NK-92 (cell line): Measurements from ENCODE around the gene TBC1D14.
A peak's percentile ranks its signal among the peaks of the same experiment; 100 is the strongest.
"Not testable (repeated sequence)": the region's sequence is repeated elsewhere in the genome, so short reads cannot be mapped to it uniquely, and the experiment has no call there.

Experiments
- DNase-seq: peaks from one replicate; lab custom pipeline; 2025; ENCODE audit not compliant: unreplicated experiment; lab: John Stamatoyannopoulos, UW

Gene TBC1D14

GRCh38 chr4:6967846-6968340 lies 58.3 kb downstream of the TBC1D14 start:
- DNase-seq = no peak

- no peak for DNase-seq
Observed at GRCh38 chr4:6968496-6968895, 58.9 kb downstream of the TBC1D14 start.

- no peak for DNase-seq
Observed at GRCh38 chr4:6969826-6970800, 60.5 kb downstream of the TBC1D14 start.

DNA sequence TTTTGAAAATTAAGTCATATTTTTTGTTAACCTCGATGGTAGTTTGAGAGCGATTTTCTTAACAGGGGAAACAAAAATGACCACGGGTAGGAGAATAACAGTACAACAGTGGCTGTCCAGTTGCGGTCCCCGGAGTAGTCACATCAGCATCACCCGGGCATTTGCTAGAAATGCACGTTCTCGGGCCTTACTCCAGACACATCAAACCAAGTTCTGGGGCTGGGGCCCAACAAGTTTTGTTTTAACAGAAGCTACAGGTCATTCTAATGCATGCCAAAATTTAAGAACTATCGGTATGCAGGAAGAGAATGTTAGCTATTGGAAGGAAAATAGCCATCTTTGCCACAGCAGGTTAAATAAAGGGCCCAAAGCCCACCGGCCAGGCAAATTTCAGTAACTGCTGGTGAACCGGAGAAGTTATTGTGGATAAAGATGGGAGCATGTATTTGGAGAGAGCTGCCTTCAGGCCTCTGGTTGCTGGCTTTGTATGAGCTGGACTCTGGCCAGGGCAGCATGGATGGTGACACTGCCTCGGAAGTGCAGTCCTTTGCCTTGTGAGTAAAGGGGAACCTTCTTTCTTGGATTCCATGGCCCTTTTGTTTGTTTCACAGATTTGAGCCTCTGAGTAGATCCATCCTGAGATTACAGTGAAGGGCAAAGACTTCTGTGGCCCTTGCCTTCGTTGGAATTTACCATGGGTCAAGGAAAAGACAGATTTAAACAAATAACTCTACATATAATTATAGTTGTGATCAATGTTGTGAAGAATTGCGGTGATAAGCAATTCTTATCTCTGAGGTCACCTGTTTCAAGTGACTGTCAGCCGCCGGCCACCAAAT lies 62.1 kb downstream of the TBC1D14 start:
- DNase-seq = no peak

GRCh38 chr4:6972375-6972650 lies 62.7 kb downstream of the TBC1D14 start:
- DNase-seq = no peak

GRCh38 chr4:6972911-6973310 lies 63.3 kb downstream of the TBC1D14 start:
- DNase-seq = no peak

DNA sequence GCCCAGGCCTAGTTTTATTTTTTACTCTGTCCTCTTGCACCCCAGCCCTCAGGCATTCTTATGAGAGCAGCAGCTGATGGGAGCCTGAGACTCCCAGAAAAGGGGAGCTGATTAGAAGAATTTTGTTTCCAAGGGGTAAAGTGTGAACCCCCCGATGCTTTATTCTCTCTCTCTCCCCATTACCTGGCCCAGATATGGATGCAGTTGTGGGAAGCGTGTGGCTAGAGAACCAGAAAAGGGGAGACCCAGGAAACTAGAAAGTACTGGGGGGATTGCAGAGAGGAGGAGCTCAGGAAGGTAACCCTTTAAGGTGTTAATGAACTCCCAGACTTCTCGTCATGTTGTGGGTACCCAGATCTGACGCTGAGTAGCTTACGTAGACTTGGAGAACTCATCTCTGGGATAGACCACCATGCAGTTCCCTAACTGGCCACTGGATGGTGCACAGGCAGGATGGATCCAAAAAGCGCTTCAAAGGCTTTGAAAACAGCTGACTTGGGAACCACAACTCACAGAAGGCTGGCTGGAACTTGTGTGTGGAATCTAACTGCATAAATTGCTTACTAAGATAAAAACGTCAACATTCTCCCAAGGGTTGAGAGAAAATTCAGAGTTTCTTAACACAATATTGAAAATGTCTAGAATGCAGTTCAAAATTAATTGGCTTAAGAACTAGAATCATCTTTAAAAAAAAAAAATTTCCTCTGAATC lies 64.7 kb downstream of the TBC1D14 start:
- no peak for DNase-seq

DNA sequence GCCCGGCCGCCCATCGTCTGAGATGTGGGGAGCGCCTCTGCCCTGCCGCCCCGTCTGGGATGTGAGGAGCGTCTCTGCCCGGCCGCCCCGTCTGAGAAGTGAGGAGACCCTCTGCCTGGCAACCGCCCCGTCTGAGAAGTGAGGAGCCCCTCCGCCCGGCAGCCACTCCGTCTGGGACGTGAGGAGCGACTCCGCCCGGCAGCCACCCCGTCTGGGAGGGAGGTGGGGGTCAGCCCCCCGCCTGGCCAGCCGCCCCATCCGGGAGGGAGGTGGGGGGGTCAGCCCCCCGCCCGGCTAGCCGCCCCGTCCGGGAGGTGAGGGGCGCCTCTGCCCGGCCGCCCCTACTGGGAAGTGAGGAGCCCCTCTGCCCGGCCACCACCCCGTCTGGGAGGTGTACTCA lies 68.2 kb downstream of the TBC1D14 start:
- not testable (repeated sequence) for DNase-seq

DNA sequence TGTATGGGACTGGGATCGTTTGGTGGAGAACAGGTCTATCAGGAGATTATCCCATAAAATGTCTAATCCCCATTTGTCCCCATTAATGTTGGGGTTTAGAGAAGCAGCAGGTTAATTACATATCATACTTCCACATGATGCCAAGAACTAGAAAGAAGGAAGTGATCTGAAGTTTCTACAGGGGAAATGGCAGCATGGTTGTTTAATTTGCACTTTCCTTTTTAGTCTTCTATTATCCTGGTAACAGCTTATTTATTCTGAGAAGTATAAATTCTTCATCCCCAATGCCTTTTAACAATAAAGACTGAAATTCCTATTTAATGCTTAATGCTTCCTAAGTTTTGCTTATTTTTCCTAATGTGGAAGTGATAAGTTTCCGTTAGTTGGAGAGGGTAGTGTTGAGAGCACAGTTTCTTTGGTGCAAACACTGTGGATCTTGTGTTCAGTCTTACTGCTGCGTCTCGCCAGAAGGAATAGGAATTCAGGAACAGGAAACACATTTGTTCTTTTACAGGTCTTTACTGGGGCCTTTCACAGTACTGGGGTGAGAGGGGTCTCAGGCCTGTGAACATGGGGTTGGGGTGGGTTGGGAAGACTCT lies 74.0 kb downstream of the TBC1D14 start:
- no peak for DNase-seq

DNA sequence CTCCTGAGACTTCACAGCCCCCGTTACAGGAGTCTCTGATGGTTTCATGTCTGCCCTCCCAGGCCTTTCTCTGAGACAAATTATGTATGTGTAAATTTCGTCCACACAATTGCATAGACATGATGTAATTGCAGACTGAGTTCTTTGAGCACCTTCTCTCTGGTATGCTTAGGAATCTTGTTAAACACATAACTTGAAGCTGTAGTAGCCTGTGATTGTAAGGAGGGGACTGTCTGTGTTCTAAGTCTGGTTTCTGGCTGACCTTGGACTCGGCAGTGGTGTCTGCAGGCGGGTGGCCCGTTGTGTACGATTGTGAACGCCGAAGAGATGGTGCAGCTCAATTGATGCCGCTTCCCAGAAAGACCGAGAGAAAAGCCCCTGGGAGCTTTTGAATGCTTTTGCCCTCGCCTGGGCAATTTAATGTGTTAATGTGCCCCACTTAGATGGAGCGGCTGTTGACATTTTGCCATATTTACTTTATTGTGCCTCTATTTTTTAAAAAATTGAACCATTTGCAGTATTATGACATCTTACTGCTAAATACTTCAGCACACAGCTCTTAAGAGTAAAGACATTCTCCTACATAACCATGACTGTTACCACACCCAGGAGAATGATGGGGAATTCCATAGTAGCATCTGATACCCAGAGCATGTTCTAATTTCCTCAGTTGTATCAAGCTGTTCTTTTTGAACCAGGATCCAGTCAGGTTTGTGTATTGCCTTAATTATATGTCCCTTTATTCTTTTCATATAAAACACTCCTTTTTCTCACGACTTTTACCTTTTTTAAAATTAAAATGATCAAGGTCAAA lies 75.2 kb downstream of the TBC1D14 start:
- no peak for DNase-seq

DNA sequence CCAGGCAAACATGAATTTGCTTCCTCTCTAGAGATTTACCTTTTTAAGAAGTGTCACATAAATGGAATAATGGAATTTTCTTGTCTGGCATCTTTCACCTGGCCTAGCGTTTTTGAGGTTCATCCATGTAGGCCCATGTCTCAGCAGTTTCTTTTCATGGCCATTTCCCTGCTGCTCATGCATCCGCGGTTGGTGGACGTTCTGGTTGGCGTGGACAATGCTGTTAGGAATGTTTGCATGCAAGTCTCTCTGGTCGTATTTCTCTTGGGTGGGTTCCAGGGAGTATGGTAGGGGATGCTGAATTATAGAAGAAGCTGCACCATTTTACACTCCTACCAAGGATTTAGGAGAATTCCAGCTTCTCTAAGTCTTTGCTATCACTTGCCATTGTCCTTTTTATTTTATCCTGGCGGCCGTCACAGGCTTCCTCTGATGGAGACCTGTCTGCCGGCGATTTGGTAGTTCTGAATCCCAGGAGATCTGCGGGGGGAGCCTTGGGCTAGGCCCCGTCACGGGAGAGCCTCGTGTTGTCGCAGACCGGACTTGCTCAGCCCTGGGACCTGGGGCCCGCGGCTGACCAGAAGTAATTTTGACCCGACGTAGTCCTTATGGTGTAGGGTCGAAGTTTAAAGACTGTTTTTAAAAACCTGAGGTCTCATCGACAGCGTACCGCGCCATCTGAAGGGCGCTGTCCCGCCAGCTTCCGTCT lies 76.6 kb downstream of the TBC1D14 start:
- DNase-seq = no peak

DNA sequence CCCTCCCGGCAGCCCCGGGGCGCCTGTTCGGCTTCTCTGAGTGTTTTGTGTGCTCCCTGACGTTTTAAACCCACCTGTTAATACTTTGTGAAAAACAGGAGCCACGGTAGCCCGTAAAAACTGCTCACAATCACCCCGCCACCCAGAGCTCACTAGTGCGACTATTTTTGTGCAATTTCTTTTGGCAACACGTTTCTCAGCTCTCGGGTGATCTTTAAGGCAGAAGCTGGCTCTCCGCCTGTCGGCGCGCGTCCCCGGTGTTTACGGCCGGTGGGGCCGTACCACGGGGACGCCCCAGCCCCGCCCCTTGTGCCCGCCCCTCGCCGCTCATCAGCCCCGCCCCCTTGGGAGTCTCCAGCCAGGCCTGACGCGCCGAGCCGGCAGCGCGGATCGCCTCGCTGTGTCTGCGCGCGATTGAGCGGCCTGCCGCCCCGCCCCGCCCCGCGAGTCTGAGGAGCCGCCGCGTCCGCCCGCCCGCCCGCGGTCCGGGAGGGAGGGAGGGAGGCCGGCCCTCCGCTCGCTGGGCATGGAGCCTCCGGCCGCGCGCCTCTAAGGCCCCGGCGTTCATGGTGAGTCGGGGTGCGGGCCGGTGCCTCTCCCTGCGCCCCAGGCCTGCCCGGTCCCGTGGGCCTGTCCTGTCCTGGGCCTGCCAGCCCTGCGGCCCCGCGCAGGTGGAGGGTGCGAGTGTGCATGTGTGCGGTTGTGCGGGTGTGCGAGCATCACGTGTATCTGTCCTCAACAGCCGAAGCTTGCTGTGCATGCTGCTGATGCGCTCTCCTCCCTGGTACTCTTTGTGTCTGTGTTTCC lies 77.4 kb downstream of the TBC1D14 start:
- DNase-seq = peak; percentile 56

GRCh38 chr4:6987588-6987961 lies 77.9 kb downstream of the TBC1D14 start:
- no peak for DNase-seq

DNA sequence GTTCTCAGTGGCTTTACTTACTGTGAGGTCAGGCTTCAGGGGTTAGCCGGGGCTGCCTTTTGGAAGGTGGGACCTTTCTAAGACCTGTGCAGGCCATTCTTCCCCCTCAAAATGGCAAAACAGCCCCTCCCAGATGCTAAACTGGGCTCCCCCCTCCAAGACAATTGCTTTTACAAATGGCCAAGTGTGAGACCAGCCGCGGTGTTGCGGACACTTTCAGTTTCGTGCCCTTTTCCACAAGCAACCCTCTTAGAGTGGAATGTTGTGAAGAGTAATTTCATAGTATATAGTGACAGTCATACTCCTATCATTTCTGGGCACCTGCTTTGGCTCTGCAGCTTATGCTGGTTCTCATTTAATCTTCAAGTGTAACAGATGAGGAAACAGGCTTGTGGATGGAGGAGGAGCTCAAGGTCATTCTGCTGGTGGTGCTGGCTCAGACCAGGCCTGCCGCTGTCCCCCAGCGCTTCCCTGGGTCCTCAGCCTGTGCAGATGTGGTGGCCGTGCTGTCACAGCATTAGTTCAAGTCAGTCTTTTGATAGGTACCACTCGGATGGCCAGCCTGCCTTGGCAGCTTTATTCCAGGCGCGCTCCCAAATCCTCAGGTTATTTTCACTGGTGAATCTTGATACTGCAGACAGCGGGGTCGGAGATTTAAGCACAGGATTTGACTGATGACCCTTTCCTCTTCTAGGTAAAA lies 78.5 kb downstream of the TBC1D14 start:
- no peak for DNase-seq

DNA sequence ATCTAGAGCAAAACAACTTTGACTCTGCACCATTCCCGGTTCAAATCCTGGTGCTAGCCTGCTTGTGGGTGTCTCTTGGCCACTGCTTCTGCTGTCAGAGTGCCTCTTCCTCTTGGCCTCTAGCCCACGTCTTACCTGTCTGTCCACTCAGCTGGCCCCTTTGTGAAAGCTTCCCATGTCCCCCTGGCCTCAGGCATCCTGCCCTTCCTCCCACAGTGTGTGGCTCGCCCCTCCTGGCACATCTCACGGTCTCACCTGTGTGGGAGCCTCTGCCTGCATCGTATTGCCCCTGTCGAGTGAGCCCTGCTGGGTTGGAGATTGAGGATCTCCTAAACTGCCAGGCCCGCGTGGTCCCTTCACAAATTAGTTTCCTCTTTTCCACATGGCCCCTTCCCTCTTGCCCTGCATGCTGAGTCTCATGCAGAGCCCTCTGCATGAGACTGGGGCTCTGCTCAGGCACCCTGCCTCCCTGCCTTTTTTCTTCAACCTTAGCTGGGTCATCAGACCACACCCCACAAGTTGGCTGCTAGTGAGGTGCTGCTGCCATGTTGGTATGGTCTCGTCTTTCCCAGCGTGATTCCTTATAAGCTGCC lies 79.8 kb downstream of the TBC1D14 start:
- DNase-seq = no peak

GRCh38 chr4:6990661-6991060 lies 81.0 kb downstream of the TBC1D14 start:
- DNase-seq = no peak

DNA sequence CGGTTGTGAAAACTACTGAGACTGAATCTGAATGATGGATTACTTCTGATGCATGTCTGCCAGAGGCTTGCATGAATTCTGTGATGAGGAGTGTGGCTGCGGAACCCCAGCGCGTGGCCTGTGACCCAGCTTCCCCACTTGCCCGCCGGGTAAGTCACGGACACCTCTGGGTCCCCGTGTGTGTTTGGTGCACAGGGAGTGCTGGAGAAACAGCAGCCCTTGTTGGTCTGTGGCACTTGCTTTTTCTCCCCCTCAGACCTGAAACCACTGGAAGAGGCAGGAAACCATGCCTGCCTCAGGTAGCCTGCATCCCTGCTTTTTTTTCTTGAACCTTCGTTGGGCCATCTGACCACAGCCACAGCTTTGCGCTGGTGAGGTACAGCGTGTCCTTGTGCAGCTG lies 81.6 kb downstream of the TBC1D14 start:
- DNase-seq = no peak
